Stromal cell of bone marrow (primary cell): ENCODE data around the gene MTHFD1L.
"Not testable (repeated sequence)": the region's sequence is repeated elsewhere in the genome, so short reads cannot be mapped to it uniquely, and the experiment has no call there.

ENCODE experiments used
- DNase-seq: peaks from one replicate; pipeline ENCODE4 v3.0.0-alpha.2; 2012; ENCODE audit warnings: low read depth

MTHFD1L gene

DNA sequence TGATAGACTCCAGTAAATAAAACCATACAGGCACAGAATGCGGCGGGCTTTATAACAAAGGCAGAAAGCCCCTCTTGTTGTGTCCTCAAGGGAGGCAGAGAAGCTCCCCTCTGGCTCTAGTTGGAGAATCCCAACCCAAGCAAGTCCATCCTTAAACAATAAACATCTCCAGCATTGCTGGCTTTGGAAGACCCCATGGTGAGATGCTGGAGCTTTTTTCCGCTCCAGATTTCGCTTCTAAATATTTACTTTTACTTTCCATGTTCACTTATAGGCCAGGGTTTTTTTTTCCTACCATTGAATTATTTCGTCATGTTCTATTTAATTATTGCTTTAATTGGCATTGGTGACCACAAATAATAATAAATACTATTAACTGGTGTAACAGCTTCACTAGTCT is 176.2 kb downstream of the MTHFD1L start:
- DNase-seq = no peak

GRCh38 chr6:151042911-151043330 is 177.4 kb downstream of the MTHFD1L start:
- not testable (repeated sequence) for DNase-seq

- DNase-seq = no peak
Observed at GRCh38 chr6:151043944-151044343, 178.4 kb downstream of the MTHFD1L start.

- DNase-seq = no peak
Observed at GRCh38 chr6:151044465-151045441, 179.3 kb downstream of the MTHFD1L start.

GRCh38 chr6:151045511-151046222 is 180.2 kb downstream of the MTHFD1L start:
- not testable (repeated sequence) for DNase-seq

- DNase-seq = no peak
Observed at GRCh38 chr6:151051164-151051563, 185.7 kb downstream of the MTHFD1L start.

GRCh38 chr6:151052021-151052646 is 186.6 kb downstream of the MTHFD1L start:
- DNase-seq = no peak

DNA sequence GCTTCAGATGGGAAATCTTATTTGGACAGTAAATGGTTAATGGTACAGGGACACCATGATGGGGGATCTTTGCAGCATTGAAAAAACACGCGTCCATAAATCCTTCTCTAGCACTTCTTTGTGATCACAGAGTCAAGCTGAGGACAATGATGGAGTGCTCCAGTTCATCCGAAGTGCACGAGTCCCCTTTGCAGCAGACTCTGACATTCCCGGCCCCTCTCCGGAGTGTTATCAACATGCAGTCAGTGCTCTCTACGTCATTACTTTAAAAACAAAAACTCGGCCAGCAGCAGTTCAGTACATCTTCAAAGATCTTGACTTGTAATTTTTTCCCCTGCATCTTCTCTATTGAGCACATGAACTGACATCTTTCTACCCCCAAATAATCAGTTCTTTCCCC is 188.8 kb downstream of the MTHFD1L start:
- no peak for DNase-seq

GRCh38 chr6:151056230-151056907 is 190.9 kb downstream of the MTHFD1L start:
- no peak for DNase-seq

DNA sequence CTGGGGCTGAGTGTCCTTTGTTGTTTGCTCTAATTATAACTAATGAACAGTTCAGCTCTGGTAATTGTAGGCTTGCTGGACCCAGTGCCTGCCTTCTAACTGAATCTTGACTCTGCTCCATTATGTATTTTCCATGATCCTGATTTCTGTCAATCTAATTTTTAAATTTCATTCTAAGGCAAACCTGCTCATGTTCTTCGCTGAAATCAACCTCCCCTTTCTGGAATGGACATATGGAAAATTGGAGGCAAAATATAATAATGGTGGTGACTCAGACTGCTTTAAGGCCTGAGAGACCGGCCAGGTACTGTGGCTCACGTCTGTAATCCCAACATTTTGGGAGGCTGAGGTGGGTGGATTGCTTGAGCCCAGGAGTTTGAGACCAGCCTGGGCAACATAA is 191.6 kb downstream of the MTHFD1L start:
- DNase-seq = no peak

- DNase-seq = no peak
Observed at GRCh38 chr6:151058021-151058733, 192.7 kb downstream of the MTHFD1L start.

DNA sequence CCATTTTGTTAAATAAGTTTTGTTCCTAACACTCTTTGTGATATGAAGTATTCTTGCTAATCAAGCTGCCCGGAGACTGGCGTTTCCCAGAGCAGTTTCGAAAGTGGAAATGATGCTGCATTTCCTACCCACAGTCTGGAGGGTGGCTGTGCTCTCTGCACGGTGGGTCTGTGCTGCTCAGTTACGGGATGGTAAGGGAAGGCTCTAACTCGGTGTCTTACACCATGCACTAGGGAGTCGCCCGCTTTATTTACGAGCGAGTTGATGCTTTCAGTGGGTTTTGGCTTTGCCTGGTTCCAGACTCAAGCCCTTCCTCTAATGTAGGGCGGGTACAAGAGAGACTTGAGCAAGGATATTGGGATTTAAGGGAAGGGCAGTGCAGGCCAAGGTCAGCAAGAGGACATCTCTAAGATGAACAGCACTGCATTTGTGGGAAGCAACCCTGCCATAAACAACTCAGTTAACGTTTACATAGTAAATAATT is 194.2 kb downstream of the MTHFD1L start:
- no peak for DNase-seq

GRCh38 chr6:151060096-151060765 is 194.7 kb downstream of the MTHFD1L start:
- peak; percentile 60 for DNase-seq

- DNase-seq = no peak
Observed at GRCh38 chr6:151060766-151061531, 195.4 kb downstream of the MTHFD1L start.

GRCh38 chr6:151063352-151063751 is 197.8 kb downstream of the MTHFD1L start:
- DNase-seq = no peak

DNA sequence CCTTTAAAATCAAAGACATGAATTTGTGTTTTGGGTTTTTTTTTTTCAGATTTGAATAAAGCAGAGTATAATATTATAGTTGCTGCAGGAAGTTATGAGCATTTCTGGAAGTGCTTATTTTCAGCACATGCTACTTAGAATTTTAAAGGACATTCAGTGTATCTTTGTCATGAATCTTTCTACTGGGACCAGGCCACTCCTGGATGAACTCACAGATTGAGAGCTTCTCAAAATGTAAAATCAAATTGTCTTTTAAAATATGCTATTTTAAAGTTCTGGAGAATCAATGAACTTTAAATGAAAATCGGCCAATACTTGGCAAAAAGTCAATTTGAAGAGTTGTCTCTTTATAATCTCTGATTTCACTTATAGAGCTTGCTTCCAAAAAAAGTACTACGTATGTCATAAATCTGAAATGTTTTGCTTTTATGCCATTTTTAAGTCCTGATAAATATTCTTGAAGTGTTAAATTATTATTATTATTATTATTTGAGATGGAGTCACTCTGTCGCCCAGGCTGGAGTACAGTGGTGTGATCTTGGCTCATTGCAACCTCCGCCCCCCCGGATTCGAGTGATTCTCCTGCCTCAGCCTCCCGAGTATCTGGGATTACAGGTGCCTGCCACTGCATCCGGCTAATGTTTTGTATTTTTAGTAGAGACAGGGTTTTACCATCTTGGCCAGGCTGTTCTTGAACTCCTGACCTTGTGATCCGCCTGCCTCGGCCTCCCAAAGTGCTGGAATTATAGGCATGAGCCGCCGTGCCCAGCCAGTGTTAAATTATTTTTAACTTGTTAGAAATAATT is 198.5 kb downstream of the MTHFD1L start:
- no peak for DNase-seq

- no peak for DNase-seq
Observed at GRCh38 chr6:151065027-151065815, 199.7 kb downstream of the MTHFD1L start.
